ENCODE data around the gene CHMP2A.
A peak's percentile ranks its signal among the peaks of the same experiment; 100 is the strongest.

The CHMP2A gene

GRCh38 chr19:58536852-58537798 is 17.8 kb downstream of the CHMP2A start:
- no peak for DNase-seq

- DNase-seq: no peak
Observed at GRCh38 chr19:58535857-58536256, 19.0 kb downstream of the CHMP2A start.

DNA sequence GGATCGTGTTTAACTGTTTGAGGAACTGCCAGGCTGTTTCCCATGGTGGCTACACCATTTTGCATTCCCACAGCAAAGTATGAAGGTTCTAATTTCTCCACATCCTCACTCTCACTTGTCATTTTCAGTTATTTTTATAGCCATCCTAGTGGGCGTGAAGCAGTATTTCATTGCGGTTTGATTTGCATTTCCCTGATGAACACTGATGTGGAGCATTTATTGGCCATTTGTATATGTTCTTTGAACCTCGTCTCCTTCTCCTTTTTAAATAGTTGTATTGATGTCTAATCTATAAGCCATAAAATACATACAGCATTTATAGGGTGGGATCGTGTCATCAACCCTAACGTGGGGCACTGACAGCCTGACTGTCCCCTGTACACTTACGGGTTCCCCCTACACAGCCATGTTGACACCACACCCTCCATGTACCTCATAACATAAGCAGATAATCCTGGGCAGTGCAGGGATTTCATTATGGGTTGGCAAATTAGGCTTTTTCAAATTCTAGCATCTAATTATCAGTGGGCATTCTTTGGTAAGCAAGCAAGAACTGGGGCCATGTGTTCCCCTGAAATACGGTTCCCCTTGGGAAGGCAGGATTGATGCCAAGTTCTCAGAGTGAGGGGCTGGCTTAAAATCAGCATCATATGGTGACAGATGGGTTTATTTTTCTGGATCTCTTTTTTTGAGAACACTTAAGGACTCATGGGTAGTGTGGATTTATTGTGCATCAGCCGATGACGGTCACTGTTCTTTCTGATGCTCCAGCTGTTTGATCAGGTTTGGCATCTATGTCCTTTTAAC is 23.7 kb downstream of the CHMP2A start:
- no peak for DNase-seq

DNA sequence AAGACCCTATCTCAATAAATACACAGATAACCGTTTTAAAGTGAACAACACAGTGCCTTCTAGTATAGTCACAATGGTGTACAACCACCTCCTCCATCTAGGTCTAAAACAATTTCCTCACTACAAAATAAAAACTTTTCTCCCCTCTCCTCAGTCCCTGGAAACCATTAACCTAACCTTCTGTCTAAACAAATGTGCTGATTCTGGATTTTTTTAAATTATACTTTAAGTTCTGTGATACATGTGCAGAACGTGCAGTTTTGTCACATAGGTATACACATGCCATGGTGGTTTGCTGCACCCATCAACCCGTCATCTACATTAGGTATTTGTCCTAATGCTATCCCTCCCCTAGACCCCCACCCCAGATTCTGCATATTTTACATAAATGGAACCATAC is 25.5 kb downstream of the CHMP2A start:
- no peak for DNase-seq

DNA sequence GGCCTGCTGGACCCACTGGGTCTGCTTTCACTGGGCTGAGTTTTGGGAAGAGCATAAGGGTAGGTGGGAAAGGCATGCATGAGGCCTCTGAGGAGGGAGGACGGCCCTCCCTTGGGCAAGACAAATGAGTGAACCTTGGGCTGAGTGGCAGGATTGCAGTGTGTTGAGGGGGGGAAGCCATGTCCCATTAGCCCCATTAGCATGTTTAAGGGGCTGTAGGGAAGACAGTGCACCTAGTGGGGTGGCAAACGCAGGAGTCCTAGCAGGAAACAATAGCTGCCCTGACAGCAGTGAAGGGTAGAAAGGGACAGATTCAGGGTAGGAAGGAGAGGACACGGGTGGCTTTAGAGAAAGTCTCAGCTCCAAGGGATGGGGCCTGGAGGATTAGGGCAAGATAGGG is 32.2 kb downstream of the CHMP2A start:
- DNase-seq: no peak

- DNase-seq: no peak
Observed at GRCh38 chr19:58521651-58522050, 33.3 kb downstream of the CHMP2A start.

GRCh38 chr19:58520257-58520599 is 34.7 kb downstream of the CHMP2A start:
- no peak for DNase-seq

GRCh38 chr19:58519355-58520256 is 35.3 kb downstream of the CHMP2A start, which contains the start of gene ZBTB45:
Gene ZBTB45, minus strand, starts transcription at chr19:58519810. Its CDS starts 2,137 bp downstream, at chr19:58517673.
- DNase-seq: peak; percentile 91

GRCh38 chr19:58519087-58519354 is 35.9 kb downstream of the CHMP2A start:
- no peak for DNase-seq

GRCh38 chr19:58518256-58519086 is 36.4 kb downstream of the CHMP2A start:
- DNase-seq: no peak

DNA sequence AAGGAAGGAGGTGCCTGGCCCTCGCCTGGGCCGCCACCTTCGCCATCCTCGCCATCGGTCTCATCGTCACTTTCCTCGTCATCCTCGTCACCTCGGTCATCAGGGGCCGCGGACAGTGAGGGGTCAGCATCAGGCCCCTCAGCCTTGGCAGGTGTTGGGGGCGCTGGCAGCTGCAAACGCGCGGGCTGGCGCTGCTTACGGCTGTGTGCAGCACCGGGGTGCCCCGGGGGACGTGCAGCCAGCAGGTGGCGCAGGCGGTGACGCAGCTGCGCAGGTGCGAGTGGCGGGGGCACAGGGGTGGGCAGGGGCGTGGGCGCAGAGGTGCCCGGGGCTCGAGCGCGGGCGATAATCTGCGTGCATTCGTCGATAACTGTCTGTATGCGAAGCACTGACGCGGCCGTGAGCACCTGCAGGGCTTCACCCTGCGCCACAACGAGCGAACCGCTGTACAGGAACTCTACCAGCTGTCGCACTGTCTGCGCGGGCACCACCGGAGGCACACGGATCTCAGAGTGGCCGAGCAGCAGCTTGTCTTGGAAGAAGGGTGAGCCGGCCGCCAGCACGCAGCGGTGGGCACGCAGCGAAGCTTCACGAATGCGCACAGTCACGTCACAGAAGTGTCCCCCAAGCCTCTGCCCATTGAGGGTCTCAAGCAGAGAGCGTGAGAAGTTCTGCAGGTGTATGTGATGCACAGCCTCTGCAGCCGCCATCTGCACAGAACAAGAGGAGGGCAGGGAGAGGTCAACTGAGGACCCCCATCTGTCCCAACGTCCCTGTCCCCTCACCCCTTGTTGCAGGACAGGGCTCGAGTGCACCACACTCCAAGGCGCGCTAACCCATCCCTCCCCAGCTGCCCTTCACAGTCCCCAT is 37.7 kb downstream of the CHMP2A start:
- DNase-seq: no peak

DNA sequence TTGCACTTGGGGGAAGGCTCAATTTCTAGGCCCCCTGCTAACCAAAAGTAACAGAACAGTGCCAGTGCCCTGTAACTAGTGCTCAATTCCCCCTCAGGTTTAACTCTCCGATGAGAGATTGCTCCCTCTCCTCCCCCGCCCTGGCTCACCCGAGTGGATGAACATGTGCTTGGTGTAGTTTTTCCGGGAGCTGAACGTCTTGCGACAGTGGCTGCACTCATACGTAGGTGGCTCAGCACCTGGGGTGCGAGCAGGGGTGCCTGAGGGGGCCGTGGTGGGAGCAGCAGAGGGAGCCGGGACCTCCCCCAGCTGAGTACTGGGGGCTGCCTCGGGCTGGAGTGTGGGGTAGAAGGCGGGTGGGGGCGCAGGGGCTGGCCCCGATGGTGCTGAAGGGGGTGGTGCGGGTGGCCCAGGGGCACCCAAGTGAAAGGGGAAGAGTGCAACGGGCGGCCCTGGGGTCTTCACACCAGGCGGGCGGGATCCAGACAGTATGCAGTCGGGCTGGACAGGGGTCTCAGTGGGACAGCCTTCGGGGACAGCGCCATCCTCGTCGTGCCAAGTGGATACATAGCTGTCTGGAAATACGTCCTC is 38.6 kb downstream of the CHMP2A start:
- no peak for DNase-seq

DNA sequence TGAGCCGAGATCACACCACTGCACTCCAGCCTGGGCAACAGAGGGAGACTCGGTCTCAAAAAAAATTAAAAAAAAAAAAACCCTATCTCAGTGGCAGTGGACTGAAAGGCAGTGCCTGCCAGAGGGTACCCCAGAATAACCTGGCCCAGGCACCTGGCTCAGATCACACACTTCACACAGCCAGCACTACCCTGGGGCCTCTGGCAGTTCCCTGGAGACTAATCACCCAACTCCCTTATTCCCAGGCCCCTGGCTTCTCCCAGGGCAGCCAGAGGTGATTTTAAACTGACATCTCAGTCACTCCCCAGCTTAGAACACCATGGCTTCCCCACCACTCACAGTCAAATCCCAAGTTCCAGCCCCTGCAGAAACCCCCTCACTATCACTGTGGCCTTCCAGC is 39.6 kb downstream of the CHMP2A start:
- no peak for DNase-seq

- no peak for DNase-seq
Observed at GRCh38 chr19:58514564-58515022, 40.3 kb downstream of the CHMP2A start.

- peak; percentile 52 for DNase-seq
Observed at GRCh38 chr19:58513694-58514563, 41.0 kb downstream of the CHMP2A start.

GRCh38 chr19:58513213-58513693 is 41.7 kb downstream of the CHMP2A start:
- DNase-seq: no peak

- no peak for DNase-seq
Observed at GRCh38 chr19:58511353-58512208, 43.3 kb downstream of the CHMP2A start, which contains the start of gene SLC27A5. Gene SLC27A5, minus strand, starts transcription at chr19:58511992. Its CDS starts 37 bp downstream, at chr19:58511955.
